DOHH2 (cell line): ENCODE measurements around the gene MT1F.
A peak's percentile ranks its signal among the peaks of the same experiment; 100 is the strongest.

ENCODE experiments used
- H3F3A ChIP-seq: fragments of 200-600 bp; sonication (generic), shearing (Covaris generic); 2 replicates; pipeline ENCODE4 v1.6.0; 2016; ENCODE audit warnings: antibody characterized with exemption, mild to moderate bottlenecking; ENCODE audit not compliant: control insufficient read depth, insufficient read depth
- H3K27ac ChIP-seq: fragments of 200-600 bp; sonication (generic); 2 replicates; pipeline ENCODE4 v1.5.1; 2014; ENCODE audit warnings: low read depth, mild to moderate bottlenecking, low read length, moderate library complexity
- H3K27me3 ChIP-seq: fragments of 200-600 bp; sonication (generic); 2 replicates; pipeline ENCODE4 v1.6.1; 2014; ENCODE audit warnings: mild to moderate bottlenecking, low read length, mixed read lengths; ENCODE audit not compliant: control insufficient read depth
- H3K36me3 ChIP-seq: fragments of 200-600 bp; sonication (generic); 2 replicates; pipeline ENCODE4 v1.6.1; 2014; ENCODE audit warnings: mild to moderate bottlenecking, low read length, moderate library complexity, mixed read lengths; ENCODE audit not compliant: control insufficient read depth
- H3K4me1 ChIP-seq: fragments of 200-600 bp; sonication (generic); 2 replicates; pipeline ENCODE4 v1.6.1; 2014; ENCODE audit warnings: mild to moderate bottlenecking, low read length, mixed read lengths; ENCODE audit not compliant: control insufficient read depth
- H3K4me2 ChIP-seq: fragments of 200-600 bp; sonication (generic); 2 replicates; pipeline ENCODE4 v1.6.0; 2014; ENCODE audit warnings: mild to moderate bottlenecking, low read length, moderate library complexity
- H3K4me3 ChIP-seq: fragments of 200-600 bp; sonication (generic); 2 replicates; pipeline ENCODE4 v1.5.1; 2014; ENCODE audit warnings: mild to moderate bottlenecking, low read length, mixed read lengths
- H3K79me2 ChIP-seq: fragments of 200-600 bp; sonication (generic); 2 replicates; pipeline ENCODE4 v1.6.1; 2014; ENCODE audit warnings: mild to moderate bottlenecking, low read length, mixed read lengths; ENCODE audit not compliant: control insufficient read depth
- H3K9me2 ChIP-seq: fragments of 200-600 bp; sonication (generic); replicated peaks from 2 replicates; pipeline ENCODE4 v1.6.1; 2014; ENCODE audit warnings: mild to moderate bottlenecking, low read length, mixed read lengths; ENCODE audit not compliant: control insufficient read depth
- H3K9me3 ChIP-seq: fragments of 200-600 bp; sonication (generic); 2 replicates; pipeline ENCODE4 v1.6.1; 2014; ENCODE audit warnings: antibody characterized with exemption, low read length, mixed read lengths; ENCODE audit not compliant: control insufficient read depth, insufficient read depth
- H4K20me1 ChIP-seq: fragments of 200-600 bp; sonication (generic); 2 replicates; pipeline ENCODE4 v1.6.0; 2014; ENCODE audit warnings: low read depth, mild to moderate bottlenecking, antibody characterized with exemption, low read length, moderate library complexity; ENCODE audit not compliant: control insufficient read depth, insufficient read depth
- EZH2phosphoT487 ChIP-seq: fragments of 200-600 bp; sonication (generic); IDR thresholded peaks from 2 replicates; pipeline ENCODE4 v1.6.1; 2017; ENCODE audit warnings: borderline replicate concordance, mild to moderate bottlenecking, antibody characterized with exemption, low read length, moderate library complexity, mixed read lengths
- TF ChIP-seq, protein P1 (sequence below): fragments of 200-600 bp; sonication (generic); IDR thresholded peaks from one replicate; pipeline ENCODE4 v1.5.1; 2014; ENCODE audit warnings: antibody characterized with exemption, mild to moderate bottlenecking, low read depth, low read length; ENCODE audit not compliant: poor library complexity, severe bottlenecking

Gene MT1F

DNA sequence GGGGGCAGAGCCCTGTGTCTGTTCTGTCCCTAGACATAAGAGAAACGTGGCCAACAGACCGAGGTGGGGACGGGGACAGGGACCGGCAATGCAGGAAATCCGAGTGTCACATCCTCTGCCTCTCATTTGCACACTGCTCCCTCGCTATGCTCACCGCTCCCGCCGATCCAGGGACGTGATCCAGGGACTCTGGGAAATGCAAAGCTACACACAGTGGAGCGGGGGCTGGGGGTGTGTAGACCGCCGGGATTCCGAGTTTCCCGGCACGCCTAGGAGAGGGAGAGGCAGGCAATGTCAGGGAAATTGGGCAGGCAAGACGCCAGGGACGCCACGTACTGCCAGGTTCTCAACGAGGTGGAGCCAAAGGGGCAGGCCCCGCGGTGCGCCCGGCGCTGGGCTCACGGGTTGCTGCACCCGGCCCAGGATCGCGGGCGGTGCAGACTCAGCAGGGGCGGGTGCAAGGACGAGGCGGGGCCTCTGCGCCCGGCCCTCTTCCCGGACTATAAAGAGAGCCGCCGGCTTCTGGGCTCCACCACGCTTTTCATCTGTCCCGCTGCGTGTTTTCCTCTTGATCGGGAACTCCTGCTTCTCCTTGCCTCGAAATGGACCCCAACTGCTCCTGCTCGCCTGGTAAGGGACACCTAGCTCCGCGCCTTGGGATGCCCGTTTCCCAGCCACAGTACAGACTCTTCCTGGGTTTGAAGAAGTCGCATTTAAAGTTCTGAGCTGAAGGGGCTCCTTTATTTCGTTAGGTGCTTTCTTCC, 24.4 kb downstream of the MT1F start, which contains the start of gene MT1X:
Gene MT1X, plus strand, starts transcription at position 532 of the 764 bp plus-strand sequence. Its CDS starts 71 bp downstream, at position 603.
- Histone ChIP-seq H3K27me3 (peaks cover 14% of the 10 kb centered on the region), H3K27ac (no peak within 1 kb of the TSS), H3K9me3 (no peaks in the 10 kb centered on the region), H3K4me3 (peak within 1 kb of the TSS; percentile 71), H3F3A (no peaks in the 10 kb centered on the region), H3K4me1 (peaks cover 14% of the 10 kb centered on the region), H3K9me2 (no peaks in the 10 kb centered on the region), H3K79me2 (no peaks in the 10 kb centered on the region), H3K4me2 (peak within 1 kb of the TSS; percentile 78), H3K36me3 (no peaks in the 10 kb centered on the region), H4K20me1 (no peaks in the 10 kb centered on the region)
- TF ChIP-seq EZH2phosphoT487 = no peak
- TF ChIP-seq, protein P1, sequence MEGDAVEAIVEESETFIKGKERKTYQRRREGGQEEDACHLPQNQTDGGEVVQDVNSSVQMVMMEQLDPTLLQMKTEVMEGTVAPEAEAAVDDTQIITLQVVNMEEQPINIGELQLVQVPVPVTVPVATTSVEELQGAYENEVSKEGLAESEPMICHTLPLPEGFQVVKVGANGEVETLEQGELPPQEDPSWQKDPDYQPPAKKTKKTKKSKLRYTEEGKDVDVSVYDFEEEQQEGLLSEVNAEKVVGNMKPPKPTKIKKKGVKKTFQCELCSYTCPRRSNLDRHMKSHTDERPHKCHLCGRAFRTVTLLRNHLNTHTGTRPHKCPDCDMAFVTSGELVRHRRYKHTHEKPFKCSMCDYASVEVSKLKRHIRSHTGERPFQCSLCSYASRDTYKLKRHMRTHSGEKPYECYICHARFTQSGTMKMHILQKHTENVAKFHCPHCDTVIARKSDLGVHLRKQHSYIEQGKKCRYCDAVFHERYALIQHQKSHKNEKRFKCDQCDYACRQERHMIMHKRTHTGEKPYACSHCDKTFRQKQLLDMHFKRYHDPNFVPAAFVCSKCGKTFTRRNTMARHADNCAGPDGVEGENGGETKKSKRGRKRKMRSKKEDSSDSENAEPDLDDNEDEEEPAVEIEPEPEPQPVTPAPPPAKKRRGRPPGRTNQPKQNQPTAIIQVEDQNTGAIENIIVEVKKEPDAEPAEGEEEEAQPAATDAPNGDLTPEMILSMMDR = no peak

DNA sequence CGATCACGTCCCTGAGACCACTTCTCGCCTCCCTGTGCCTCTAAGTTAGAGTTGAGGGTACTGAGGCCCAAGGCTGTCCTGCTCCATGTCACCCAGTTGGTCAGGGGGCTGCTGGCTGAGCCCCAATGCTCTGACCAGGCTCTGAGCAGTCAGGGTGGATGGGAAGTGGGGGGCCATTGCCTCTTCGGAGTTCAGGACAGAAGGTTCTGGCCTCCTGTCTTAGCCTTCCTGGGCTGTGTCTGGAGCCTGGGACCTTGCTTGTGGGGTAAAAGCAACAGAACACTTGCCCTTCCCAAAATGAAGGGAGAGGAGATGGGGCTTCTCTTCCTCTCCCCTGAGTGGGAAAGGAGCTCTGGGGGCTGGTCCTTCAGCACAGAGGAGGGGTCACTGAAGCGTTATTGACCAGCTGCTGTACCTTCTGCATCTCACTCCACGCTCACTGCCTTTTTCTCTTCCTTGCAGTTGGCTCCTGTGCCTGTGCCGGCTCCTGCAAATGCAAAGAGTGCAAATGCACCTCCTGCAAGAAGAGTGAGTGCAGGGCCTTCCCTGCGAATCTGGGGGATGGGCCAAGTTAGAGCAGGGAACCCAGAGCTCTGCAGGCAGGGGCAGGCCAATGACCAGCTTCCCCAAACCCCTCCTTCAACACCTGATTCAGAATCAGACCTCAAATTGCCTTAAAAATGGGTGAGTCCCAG, 25.1 kb downstream of the MT1F start:
- no peaks in the 10 kb centered on the region for H3F3A ChIP-seq
- H3K4me3 ChIP-seq = peak overlapping the region; percentile 71
- no peak for TF ChIP-seq EZH2phosphoT487
- TF ChIP-seq, protein P1 = no peak
- no peaks in the 10 kb centered on the region for H3K36me3 ChIP-seq
- H3K27me3 ChIP-seq = peaks cover 18% of the 10 kb centered on the region
- H3K27ac ChIP-seq = no peak overlapping the region
- no peaks in the 10 kb centered on the region for H3K9me3 ChIP-seq
- H3K9me2 ChIP-seq = no peaks in the 10 kb centered on the region
- H3K4me2 ChIP-seq = peak overlapping the region; percentile 78
- H3K79me2 ChIP-seq = no peaks in the 10 kb centered on the region
- peaks cover 14% of the 10 kb centered on the region for H3K4me1 ChIP-seq
- H4K20me1 ChIP-seq = no peaks in the 10 kb centered on the region

DNA sequence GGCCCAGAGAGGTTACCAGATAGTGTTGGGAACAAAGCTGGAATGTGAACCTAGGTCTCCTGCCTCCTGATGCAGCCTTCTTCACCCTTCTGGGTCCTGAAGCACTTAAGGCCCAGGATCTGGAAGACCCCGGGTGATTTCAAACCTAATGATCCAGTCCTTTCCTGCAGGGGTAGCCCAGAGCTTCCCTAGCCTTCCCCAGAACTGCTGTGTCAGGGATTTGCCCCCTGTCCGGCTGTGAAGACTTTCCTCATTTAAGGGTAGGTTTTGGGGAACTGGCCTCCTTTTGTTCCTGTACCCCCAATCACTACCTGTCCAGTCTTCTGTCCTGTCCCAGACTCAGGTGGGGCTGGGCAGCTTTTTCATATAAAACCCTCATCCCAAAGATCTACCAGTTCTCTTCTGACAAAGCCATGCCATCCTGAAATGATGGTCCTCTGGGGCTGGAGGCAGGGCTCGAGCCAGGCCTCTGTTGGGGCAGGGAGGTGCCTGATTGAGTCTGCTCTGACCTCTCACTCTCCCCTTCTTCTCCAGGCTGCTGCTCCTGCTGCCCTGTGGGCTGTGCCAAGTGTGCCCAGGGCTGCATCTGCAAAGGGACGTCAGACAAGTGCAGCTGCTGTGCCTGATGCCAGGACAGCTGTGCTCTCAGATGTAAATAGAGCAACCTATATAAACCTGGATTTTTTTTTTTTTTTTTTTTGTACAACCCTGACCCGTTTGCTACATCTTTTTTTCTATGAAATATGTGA, 25.8 kb downstream of the MT1F start:
- no peaks in the 10 kb centered on the region for H3K9me2 ChIP-seq
- no peaks in the 10 kb centered on the region for H3K36me3 ChIP-seq
- H4K20me1 ChIP-seq = no peaks in the 10 kb centered on the region
- peaks cover 14% of the 10 kb centered on the region for H3K4me1 ChIP-seq
- H3K79me2 ChIP-seq = no peaks in the 10 kb centered on the region
- no peaks in the 10 kb centered on the region for H3F3A ChIP-seq
- H3K9me3 ChIP-seq = no peaks in the 10 kb centered on the region
- peaks cover 19% of the 10 kb centered on the region for H3K27me3 ChIP-seq
- no peak overlapping the region for H3K27ac ChIP-seq
- H3K4me2 ChIP-seq = no peak overlapping the region
- TF ChIP-seq, protein P1 = no peak
- no peak for TF ChIP-seq EZH2phosphoT487
- H3K4me3 ChIP-seq = no peak overlapping the region
